H1 (cell line): Measurements from ENCODE around the gene BCHE. TPM values are rescaled to one million over a fixed set of nuclear protein-coding genes. Genes with fewer than 3 reads are reported as not detected.

Experiments used
- BACH1 ChIP-seq: IDR thresholded peaks from 2 replicates; pipeline ENCODE4 v1.6.1; 2012; ENCODE audit warnings: low read length, improper control_type of control experiment
- CHD7 ChIP-seq: fragments of 300-600 bp; sonication (generic); IDR thresholded peaks from 2 replicates; pipeline ENCODE4 v1.7.1; 2012; ENCODE audit warnings: low read length, moderate library complexity, mild to moderate bottlenecking, inconsistent platforms; ENCODE audit not compliant: insufficient replicate concordance
- E2F6 ChIP-seq: IDR thresholded peaks from 2 replicates; pipeline ENCODE4 v1.6.1; 2012; ENCODE audit warnings: inconsistent platforms
- GABPA ChIP-seq: IDR thresholded peaks from 2 replicates; pipeline ENCODE4 v1.6.1; 2011; ENCODE audit warnings: mild to moderate bottlenecking, low read length, moderate library complexity, borderline replicate concordance; ENCODE audit not compliant: insufficient read depth
- KDM5A ChIP-seq: fragments of 200-600 bp; IDR thresholded peaks from 2 replicates; pipeline ENCODE4 v1.7.1; 2012; ENCODE audit warnings: mild to moderate bottlenecking, low read length, inconsistent platforms, mixed read lengths
- PHF8 ChIP-seq: fragments of 200-600 bp; sonication (generic); conservative IDR thresholded peaks from 2 replicates; pipeline ENCODE4 v1.7.1; 2012; ENCODE audit warnings: low read depth, mild to moderate bottlenecking, inconsistent platforms, low read length, moderate library complexity
- POLR2A ChIP-seq, 2 experiments: IDR thresholded peaks; 1 replicate in 1 of 2; 2 replicates in 1 of 2; pipeline ENCODE4 v1.6.1; 2011; ENCODE audit warnings: low read depth in 2 of 2, low read length in 2 of 2, mild to moderate bottlenecking in 2 of 2; ENCODE audit errors: control extremely low read depth in 1 of 2
- RAD21 ChIP-seq, 2 experiments: IDR thresholded peaks in 1 of 2; conservative IDR thresholded peaks in 1 of 2; 2 replicates each; pipeline ENCODE4 v1.6.1; 2011; ENCODE audit warnings: low read depth in 2 of 2, low read length in 2 of 2, improper control_type of control experiment in 1 of 2, inconsistent platforms in 1 of 2, mild to moderate bottlenecking in 1 of 2, moderate library complexity in 1 of 2
- RBBP5 ChIP-seq: IDR thresholded peaks from 2 replicates; pipeline ENCODE4 v1.7.1; 2012; ENCODE audit warnings: low read depth, mild to moderate bottlenecking, inconsistent platforms, low read length, moderate library complexity, borderline replicate concordance
- RFX5 ChIP-seq: IDR thresholded peaks from 2 replicates; pipeline ENCODE4 v1.6.1; 2011; ENCODE audit warnings: low read depth, low read length, improper control_type of control experiment, borderline replicate concordance
- polyA plus RNA-seq, 7 experiments: library from polyadenylated mRNA; depleted of rRNA in 3 of 7; stranded (reverse) in 5 of 7; unstranded in 2 of 7; fragments of >200 nt in 5 of 7; fragments of 200-250 nt in 2 of 7; gene quantifications; 1 replicate in 5 of 7; 2 replicates in 1 of 7; 4 replicates in 1 of 7; pipeline versions ENCODE4 v1.2.1 to v1.2.3, GENCODE V29; 2011 to 2013; ENCODE audit warnings: missing spikeins in 2 of 7, mixed read lengths in 2 of 7
- total RNA-seq: library from RNA; stranded (reverse); fragmentation: NEBNext Ultra II Directional; extraction: Animal tissue kit (Norgen Biotek cat#: 25700); gene quantifications from 2 replicates; pipeline ENCODE4 v1.2.1, GENCODE V29; 2021

Gene BCHE
- total and polyA plus RNA-seq, 2 of the 8 experiments (the other 6 are each of a cell fraction or from before 2014, with no cell fraction given), result 0.56 to 1.9 TPM

GRCh38 chr3:165814380-165814779 is 22.8 kb downstream of the BCHE start (continued):
- no peak for TF ChIP-seq E2F6
- no peak for TF ChIP-seq CHD7
- no peak for TF ChIP-seq RBBP5
- TF ChIP-seq RAD21 (IDR thresholded peaks at IDR 0.05 in 1 of 2, conservative IDR thresholded peaks at IDR 0.05 in 1 of 2; ENCODE audit: low read depth in 2 of 2, low read length in 2 of 2), result no peak
- no peak for TF ChIP-seq GABPA
- TF ChIP-seq BACH1, result no peak
- TF ChIP-seq RFX5, result no peak
- TF ChIP-seq KDM5A, result no peak
- no peak for TF ChIP-seq PHF8
- no peak for TF ChIP-seq POLR2A (IDR thresholded peaks at IDR 0.05; ENCODE audit: control extremely low read depth in 1 of 2, low read depth in 2 of 2, low read length in 2 of 2)
